Measurements from ENCODE around the gene RBM7.
A peak's percentile ranks its signal among the peaks of the same experiment; 100 is the strongest.

RBM7 gene

DNA sequence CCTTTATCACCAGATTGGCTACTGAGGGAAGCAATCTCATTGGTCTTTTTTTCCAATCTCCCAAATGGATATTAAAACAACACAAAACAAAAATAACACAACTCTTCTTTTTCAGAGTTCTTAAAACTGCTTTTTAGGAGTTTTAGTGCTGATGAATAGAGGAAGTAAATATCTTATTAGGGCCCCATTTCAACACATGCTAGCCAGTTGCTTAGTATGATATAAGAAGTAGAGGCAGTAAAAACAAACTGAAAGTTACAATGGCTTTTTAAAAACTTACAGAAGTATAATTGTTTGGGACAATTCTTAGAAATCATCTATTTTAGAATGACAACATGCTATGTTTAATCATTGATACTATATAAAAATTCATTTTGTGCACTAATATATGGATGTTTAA is 3.5 kb upstream of the RBM7 start:
- DNase-seq (ENCODE audit: low read depth in 2 of 2) = no peak

- no peak for DNase-seq (ENCODE audit: low read depth in 2 of 2)
These were observed 3.0 kb upstream of the RBM7 start for GRCh38 chr11:114397349-114397982.

DNA sequence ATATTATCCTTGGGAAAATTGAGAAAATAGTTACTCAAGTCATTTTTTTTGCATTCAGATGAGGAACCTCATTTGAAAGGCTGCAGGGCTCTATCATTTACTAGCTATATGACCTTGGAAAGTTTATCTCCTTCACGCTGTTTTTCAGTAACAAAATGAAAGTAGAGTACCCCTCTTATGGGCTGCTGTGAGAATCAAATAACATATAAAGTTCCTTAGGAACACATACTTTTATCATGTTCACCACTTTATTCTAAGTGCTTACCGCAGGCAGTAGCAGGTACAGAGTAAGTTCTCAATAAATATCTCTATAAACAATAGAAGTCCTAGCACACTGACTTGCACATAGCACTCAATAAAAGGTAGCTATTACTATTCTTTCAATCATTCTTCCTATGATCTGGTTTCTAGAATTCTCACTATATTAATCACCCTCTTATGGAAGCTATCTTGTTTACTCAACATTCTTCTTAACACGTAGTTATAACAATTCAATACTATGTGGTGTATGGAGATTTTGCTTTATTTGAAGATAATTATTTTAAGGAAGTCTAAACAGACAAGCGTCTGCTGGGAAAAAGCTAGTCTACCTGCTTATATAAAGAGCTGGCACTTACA is 2.1 kb upstream of the RBM7 start:
- no peak for DNase-seq (ENCODE audit: low read depth in 2 of 2)

DNA sequence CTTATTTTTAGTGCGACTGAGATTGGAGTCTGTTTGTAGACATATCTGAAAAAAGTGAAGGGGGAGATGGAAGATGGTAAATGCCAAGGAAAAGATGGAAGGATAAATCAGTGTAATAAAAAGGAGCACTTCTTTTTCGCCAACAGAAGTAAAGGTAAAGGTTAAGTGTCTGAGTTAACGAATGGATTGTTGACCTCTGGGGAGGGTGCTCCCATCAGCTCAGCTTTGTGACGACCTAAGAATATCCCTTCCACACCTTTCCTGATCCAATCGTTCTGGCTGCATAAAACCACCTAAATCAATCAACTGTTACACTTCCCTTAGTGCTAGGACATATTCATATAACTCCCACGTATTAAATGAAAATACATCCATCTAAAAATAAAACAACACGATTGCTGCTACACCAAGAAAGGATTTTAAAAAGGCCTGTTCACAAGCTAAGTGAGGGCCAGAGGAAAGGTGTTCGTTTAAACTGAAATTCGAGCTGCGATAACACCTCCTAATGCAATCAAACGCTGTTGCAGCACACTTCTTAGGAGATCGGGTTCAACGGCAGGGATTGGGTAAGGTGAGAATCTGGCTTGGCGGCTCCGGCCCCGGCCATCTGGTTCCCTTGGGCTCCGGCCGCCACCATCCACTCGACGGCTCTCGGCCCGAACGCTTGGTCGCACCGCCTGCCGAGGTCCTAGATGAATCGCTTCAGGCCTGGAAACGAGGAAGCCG is 813 bp upstream of the RBM7 start:
- no peak for DNase-seq (ENCODE audit: low read depth in 2 of 2)

- DNase-seq (ENCODE audit: low read depth in 2 of 2) = no peak
These were observed 403 bp downstream of the RBM7 start for GRCh38 chr11:114400915-114401223.

DNA sequence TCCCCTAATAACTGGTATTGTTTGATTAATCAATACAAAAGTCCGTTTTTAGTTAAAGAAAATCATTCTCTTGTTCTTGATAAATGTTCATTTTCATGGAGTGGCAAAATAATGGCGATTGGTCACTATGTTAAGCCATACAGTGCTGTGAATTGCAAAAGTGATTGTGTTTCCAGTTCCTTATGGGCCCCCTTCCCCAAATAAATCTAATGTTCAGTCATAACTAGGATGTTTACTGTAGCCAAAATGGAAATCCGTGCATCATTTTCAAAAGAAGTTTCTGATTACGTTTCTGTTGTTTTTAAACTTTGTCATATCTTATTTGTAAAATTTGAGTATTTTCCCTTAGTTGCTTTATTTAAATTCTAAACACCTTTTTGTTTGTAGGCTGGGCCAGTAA is 845 bp downstream of the RBM7 start:
- no peak for DNase-seq (ENCODE audit: low read depth in 2 of 2)

DNA sequence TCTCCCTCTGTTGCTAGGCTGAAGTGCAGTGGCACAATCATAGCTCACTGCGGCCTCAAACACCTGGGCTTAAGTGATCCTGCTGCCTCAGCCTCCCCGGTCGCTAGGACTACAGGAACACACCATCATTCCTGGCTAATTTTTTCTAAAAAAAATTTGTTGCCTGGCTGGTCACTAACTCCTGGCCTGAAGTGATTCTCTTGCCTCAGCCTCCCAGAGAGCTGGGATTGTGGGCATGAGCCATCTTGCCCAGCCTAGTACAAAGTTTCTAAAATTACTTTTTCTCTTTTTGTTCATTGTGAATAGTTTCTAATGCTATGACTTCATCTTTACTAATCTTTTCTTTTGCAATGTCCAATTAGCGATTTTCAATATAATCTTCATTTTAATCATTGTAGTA is 12.5 kb downstream of the RBM7 start:
- DNase-seq (ENCODE audit: low read depth in 2 of 2) = no peak

GRCh38 chr11:114413958-114414357 is 13.5 kb downstream of the RBM7 start:
- no peak for DNase-seq (ENCODE audit: low read depth in 2 of 2)

DNA sequence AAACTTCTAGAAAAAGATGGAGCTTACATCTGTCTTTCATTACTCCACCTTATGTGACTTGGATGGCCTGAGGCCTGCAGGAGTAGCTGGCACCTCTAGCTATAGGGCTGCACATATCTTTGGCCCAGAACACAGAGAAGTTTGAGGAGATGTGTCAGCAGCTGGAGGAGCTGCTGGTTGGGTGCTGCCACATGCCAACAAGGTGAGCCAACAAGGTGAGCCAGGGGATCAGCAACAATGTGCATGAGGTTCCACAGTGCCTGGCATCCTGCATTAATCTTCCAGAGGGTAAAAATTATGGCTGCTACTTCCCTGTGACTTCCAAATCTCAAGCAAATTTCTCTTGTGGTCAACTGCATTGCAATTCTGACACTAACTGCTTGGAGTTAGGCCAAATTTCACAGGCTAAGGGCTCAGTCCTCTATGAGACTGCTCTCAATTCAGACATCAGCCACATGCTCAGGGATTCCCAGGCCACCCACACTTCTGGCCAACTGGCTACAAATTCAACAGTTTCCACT is 16.0 kb downstream of the RBM7 start:
- no peak for DNase-seq (ENCODE audit: low read depth in 2 of 2)

DNA sequence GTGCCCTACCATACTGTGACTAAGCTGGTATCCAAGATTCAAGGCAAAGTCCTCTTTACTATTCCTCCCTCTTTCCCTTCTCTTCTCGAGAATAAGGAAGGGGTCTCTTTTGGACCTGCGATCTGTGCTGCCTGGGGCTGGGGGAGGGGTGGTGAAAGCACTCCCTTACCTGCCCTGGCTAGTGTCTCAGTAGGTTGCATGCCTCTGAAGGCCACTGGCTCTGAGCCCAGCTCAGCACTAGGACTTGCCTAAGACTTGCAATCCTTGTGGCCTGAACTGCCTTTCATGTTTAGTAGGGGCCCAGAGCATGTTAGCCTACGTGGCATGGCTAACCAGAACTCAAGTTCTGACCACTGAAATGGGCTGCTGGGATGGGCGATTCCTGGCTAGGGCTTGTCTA is 25.8 kb downstream of the RBM7 start:
- DNase-seq (ENCODE audit: low read depth in 2 of 2) = no peak

- DNase-seq (ENCODE audit: low read depth in 2 of 2) = no peak
These were observed 29.8 kb downstream of the RBM7 start for GRCh38 chr11:114430290-114430689.

DNA sequence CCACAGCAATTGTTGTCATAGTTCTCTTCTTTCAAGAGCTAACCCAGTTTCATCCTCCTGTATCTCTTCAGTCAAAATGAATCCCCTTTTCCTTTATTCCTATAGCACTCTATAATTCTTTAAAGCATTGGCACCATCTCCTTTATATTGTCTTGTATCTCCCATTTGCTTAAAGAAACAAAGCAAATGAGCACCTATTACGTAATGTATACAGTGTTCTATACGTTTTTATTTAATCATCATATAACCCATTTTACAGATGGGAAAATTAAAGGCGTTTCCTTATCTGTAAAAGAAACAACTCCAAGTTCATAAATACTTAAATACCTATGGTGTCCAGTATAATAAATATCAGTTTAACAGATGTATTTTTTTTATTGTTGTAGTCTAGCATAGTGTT is 32.4 kb downstream of the RBM7 start:
- no peak for DNase-seq (ENCODE audit: low read depth in 2 of 2)

GRCh38 chr11:114433376-114433775 is 32.9 kb downstream of the RBM7 start:
- no peak for DNase-seq (ENCODE audit: low read depth in 2 of 2)

GRCh38 chr11:114438303-114438702 is 37.8 kb downstream of the RBM7 start:
- no peak for DNase-seq (ENCODE audit: low read depth in 2 of 2)

- DNase-seq (ENCODE audit: low read depth in 2 of 2) = peak; percentile 85 to 91
These were observed 39.0 kb downstream of the RBM7 start, which contains the start of gene REXO2 for GRCh38 chr11:114439229-114440120. REXO2 (plus strand) TSS chr11:114439467; CDS start chr11:114439529, 62 bp downstream.

DNA sequence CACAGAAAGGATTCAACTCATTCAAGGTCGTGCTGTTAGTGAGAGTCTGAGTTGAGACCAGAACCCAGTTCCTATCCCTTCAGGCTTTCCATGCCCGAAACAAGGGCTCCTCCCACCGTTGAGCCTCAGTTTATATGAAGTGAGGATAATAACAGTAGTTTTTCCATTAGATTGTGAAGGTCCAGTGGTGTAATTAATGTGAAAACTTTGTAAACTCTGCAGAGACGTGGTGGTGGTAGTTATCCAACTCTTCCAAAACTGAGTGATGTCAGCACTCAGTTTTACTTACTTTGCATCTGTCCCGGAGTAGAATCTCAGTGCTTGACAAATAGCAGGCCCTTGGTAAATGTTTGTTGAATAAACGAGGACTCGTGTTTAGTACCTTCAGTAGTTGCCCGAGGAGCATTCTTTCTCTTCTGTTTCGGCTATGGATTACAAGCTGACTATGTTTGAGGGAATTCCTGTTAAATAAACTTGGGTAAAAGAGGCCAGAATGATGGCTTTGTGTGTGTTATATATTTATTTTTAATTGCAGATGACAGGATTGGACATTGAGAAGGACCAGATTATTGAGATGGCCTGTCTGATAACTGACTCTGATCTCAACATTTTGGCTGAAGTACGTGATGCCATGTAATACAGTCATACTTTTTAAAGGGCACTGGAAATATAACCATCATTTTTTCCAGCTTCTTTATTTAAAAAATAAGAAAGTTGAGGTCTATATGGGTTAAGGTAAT is 39.8 kb downstream of the RBM7 start:
- no peak for DNase-seq (ENCODE audit: low read depth in 2 of 2)

- no peak for DNase-seq (ENCODE audit: low read depth in 2 of 2)
These were observed 40.7 kb downstream of the RBM7 start for GRCh38 chr11:114440971-114441763.

DNA sequence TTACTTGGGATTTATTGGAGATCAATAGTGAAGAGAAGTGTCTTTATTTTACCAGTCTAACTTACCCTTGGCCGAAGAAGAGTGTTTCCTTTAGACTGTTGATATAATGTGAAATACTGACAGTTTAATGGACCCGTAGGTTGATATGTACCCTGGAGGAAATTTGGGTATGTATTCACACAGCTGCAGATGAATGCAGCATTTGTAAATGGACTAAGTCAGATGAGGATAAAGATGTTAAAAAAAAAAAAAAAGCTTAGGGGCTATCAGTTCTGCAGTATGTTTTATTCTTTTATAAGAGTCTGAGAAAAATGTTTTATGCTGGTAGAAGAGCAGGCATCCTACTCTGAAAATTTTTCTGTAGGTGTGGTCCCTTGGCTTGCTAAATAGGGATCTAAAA is 41.5 kb downstream of the RBM7 start:
- DNase-seq (ENCODE audit: low read depth in 2 of 2) = no peak

- no peak for DNase-seq (ENCODE audit: low read depth in 2 of 2)
These were observed 42.1 kb downstream of the RBM7 start for GRCh38 chr11:114442536-114442935.

GRCh38 chr11:114447444-114447843 is 47.0 kb downstream of the RBM7 start:
- no peak for DNase-seq (ENCODE audit: low read depth in 2 of 2)

DNA sequence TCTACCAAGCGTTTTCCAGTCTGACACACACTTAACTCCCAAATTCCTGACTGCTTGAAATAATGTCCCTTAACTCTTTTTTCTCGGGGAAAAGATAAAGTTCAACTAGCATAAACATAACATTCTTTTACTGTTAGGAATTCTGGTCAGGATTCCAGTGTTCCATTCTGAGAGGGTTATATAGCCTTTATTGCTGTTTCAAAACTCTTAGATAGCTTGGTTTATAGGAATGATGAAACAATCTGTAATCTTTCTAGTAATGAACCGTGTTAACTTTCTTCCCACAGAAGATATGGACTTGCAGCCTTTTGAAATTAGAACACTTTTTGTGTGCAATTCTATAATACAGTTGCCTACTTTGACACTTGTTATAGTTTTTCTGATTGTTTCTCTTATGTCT is 47.4 kb downstream of the RBM7 start:
- no peak for DNase-seq (ENCODE audit: low read depth in 2 of 2)

Data from stimulated activated CD4-positive, alpha-beta T cell treated with anti-CD3 and anti-CD28 coated beads, Interleukin-12 subunit alpha, Interleukin-12 subunit beta, amount 100 ng/mL, for 24 hours (primary cell).